Aorta (tissue), 5 donors: Measurements from ENCODE around the gene MBP. TPM values are rescaled to one million over a fixed set of nuclear protein-coding genes. Genes with fewer than 3 reads are reported as not detected.
"Not testable (repeated sequence)": the region's sequence is repeated elsewhere in the genome, so short reads cannot be mapped to it uniquely, and the experiment has no call there.

Source experiments
- ATAC-seq: fragments of 200-7000 bp; cut with Tn5 transposase; one replicate; pipeline ENCODE4 v1.9.1; 2022; ENCODE audit warnings: moderate library complexity; ENCODE audit not compliant: low FRiP score
- DNase-seq, 2 donors: peaks; one replicate each; pipeline ENCODE4 v3.0.0-alpha.2; 2020
- H3K27ac ChIP-seq, 2 donors: one replicate each; pipeline ENCODE4 v1.5.1; 2013; ENCODE audit warnings: low read length in 2 of 2, mild to moderate bottlenecking in 2 of 2, moderate library complexity in 2 of 2, control low read depth in 1 of 2, inconsistent platforms in 1 of 2, low read depth in 1 of 2
- H3K27me3 ChIP-seq, 2 donors: one replicate each; pipeline ENCODE4 v1.6.1; 2013; ENCODE audit warnings: control low read depth in 1 of 2, low read length in 1 of 2, mild to moderate bottlenecking in 1 of 2, moderate library complexity in 1 of 2; ENCODE audit not compliant: insufficient read depth in 2 of 2, control insufficient read depth in 1 of 2
- H3K36me3 ChIP-seq, 2 donors: one replicate each; pipeline ENCODE4 v1.6.1; 2013; ENCODE audit warnings: control low read depth in 1 of 2, low read length in 1 of 2, mild to moderate bottlenecking in 1 of 2; ENCODE audit not compliant: insufficient read depth in 2 of 2, control insufficient read depth in 1 of 2
- H3K4me1 ChIP-seq, 2 donors: one replicate each; pipeline ENCODE4 v1.6.1; 2013; ENCODE audit warnings: low read length in 2 of 2, control low read depth in 1 of 2, mild to moderate bottlenecking in 1 of 2, moderate library complexity in 1 of 2; ENCODE audit not compliant: insufficient read depth in 2 of 2, control insufficient read depth in 1 of 2
- H3K4me3 ChIP-seq, 2 donors: one replicate each; pipeline ENCODE4 v1.5.1; 2013; ENCODE audit warnings: low read length in 2 of 2, control low read depth in 1 of 2, mild to moderate bottlenecking in 1 of 2
- H3K9me3 ChIP-seq: one replicate; pipeline ENCODE4 v1.6.1; 2013; ENCODE audit warnings: mild to moderate bottlenecking, low read length; ENCODE audit not compliant: control insufficient read depth
- WGBS, 2 donors: extraction: QIAGEN DNeasy Blood & Tissue Kit; methylation state at CpG; one replicate each; pipeline ENCODE4 v1.1.7; 2013; 5-methylcytosine and 5-hydroxymethylcytosine counted together
- intact Hi-C, 2 donors: fragments of 100-400 bp; cut with DNase I; formaldehyde crosslinking; loops; one replicate each; pipeline versions ENCODE4 v1.14.2 to v1.15.0; 2022
- polyA plus RNA-seq, 2 donors: library from polyadenylated mRNA; stranded (reverse); fragments of 200-250 nt; gene quantifications; one replicate each; pipeline ENCODE4 v1.2.3, GENCODE V29; 2013
- total RNA-seq, 2 donors: library from RNA; stranded (reverse); fragmentation: NEBNext Ultra II Directional; extraction: Animal tissue kit (Norgen Biotek cat#: 25700); gene quantifications; one replicate each; pipeline ENCODE4 v1.2.1, GENCODE V29; 2021
- donor health status: healthy with polysubstance abuse.
- donor health status: Bipolar disorder and iron deficiency.
- donor health status: DM: no; HTN: no; CAD: no.
- donor health status: DM: no; HTN: no; CAD: no.
- donor health status: DM: yes; HTN: yes; CAD: no.

MBP gene
- total and polyA plus RNA-seq, 4 donors: 9.1 to 62.7 (median 26.6) TPM

DNA sequence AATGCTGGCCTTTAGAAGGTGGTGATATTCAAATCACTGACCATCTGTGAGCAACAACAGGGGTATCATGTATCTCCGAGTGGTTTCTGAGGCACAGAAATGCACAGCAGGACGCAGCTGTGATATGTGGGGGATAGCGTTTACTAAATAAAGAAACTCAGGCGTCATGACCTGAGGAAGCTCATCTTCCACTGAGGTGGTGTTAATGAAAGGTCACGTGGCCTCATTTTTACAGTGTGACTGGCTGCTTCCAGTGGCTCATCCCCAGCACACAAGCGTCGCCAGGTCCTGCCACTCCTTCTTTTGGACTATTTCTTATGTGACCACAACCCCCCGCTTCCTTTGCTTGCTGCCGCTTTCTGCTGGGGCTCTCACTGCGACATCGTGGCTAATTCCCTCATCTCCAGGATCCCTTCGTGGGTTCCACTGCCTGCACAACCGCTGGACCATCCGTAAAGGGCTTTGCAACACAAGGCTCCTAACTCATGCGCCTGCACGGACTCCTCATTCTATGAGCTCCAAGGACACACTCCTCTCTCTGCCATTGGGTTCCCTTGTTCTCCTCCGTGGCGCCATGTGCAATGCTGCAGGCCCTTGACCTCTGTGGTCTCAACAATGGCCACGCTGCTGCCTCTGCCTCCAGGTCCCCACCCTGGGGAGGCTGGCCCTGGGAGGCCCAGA lies 109.3 kb downstream of the MBP start:
- intact Hi-C loops: no loop called here
- 78 to 86% methylated on average over 19 of the region's 19 CpGs for WGBS, 2 donors
- ATAC-seq (no peak), DNase-seq (no peak)
- Histone ChIP-seq H3K4me1 (no peaks in the 10 kb centered on the region), H3K36me3 (peaks cover 0 to 2% of the 10 kb centered on the region in 2 donors), H3K27ac (no peak overlapping the region), H3K27me3 (no peaks in the 10 kb centered on the region), H3K4me3 (no peak overlapping the region), H3K9me3 (no peaks in the 10 kb centered on the region)

DNA sequence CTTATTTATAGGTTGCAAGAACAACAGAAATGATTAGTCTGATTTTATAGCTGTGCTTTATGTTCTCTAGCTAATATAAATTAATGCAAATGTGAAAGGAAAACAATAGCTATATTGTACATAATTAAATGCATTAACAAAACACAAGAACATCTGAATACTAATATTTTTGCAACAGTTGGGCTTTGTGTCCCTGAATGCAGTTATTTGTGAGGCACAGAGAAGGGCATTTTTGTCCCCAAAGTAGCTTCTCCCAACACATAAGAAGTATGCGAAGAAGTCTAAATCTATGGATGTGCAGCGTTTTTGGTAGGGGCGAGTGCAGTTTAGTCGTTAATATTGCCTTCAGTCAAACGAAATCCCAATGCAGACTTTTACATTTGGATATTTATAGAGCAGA lies 110.0 kb downstream of the MBP start:
- Histone ChIP-seq H3K4me3 (no peak overlapping the region), H3K27ac (no peak overlapping the region), H3K9me3 (no peaks in the 10 kb centered on the region), H3K36me3 (peaks cover 0 to 2% of the 10 kb centered on the region in 2 donors), H3K27me3 (no peaks in the 10 kb centered on the region), H3K4me1 (no peaks in the 10 kb centered on the region)
- DNase-seq (no peak), ATAC-seq (no peak)
- WGBS, 2 donors: 79 to 83% methylated on average over 5 of the region's 5 CpGs
- intact Hi-C loops: no loop called here

DNA sequence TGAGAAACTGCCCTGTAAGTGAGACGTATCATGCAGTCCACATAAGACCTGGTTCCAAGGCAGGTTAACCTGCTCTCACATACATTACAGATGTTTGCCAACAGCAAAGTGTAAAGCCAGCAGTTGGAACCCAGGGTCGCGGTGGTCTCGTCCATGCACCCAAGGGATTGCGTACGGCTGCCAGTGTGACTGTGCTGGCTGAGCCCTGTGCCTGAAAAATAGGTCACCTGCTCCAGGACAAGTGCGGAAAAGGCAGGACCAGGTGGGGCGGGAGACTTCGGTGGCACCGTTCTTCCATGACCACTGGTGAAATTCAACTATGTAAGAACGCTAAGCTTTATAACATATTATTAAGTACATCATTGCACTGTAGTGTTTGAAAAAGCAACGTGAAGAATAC lies 110.5 kb downstream of the MBP start:
- 86 to 92% methylated on average over 12 of the region's 12 CpGs for WGBS, 2 donors
- no peak overlapping the region for H3K4me3 ChIP-seq
- H3K27me3 ChIP-seq: no peaks in the 10 kb centered on the region
- ATAC-seq (no peak), DNase-seq (no peak)
- H3K9me3 ChIP-seq: no peaks in the 10 kb centered on the region
- H3K36me3 ChIP-seq: peaks cover 0 to 2% of the 10 kb centered on the region in 2 donors
- no peaks in the 10 kb centered on the region for H3K4me1 ChIP-seq
- intact Hi-C loops: no loop called here
- H3K27ac ChIP-seq: no peak overlapping the region

DNA sequence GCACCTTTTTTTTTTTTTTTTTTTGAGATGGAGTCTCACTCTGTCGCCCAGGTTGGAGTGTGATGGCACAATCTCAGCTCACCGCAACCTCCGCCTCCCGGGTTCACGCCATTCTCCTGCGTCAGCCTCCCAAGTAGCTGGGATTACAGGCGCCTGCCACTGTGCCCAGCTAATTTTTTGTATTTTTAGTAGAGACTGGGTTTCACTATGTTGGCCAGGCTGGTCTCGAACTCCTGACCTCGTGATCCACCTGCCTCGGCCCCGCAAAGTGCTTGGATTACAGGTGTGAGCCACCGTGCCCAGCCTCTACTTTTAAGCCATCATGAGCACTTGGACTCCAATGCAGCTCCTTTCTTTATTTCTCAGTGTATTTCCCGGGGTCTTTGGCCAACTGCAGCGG lies 111.1 kb downstream of the MBP start:
- DNase-seq, H3K4me3 ChIP-seq, intact Hi-C loops, H3K36me3 ChIP-seq, H3K4me1 ChIP-seq, ATAC-seq, H3K27me3 ChIP-seq, H3K9me3 ChIP-seq, H3K27ac ChIP-seq: not testable (repeated sequence)
- WGBS, 2 donors: 89 to 97% methylated on average over 14 of the region's 14 CpGs

DNA sequence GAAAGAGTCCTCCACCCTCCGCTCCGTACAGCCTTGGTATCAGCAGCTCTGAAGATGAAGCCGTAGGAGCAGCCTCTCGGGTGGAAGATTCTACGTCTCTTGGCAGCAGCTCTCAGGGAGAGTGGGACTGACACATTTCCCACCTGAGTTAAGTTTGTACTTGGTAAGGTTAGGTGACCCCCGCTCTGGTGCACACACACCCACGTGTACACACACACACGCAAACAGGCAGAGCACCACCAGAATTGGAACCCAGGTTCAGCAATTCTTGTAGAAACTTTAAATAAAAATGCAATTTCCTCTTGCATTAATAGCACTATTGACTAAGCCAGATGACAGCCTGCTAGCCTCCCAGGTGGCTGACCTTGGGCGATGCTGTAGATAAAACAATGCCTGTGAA lies 111.5 kb downstream of the MBP start:
- Histone ChIP-seq H3K36me3 (peaks cover 0 to 3% of the 10 kb centered on the region in 2 donors), H3K4me1 (no peaks in the 10 kb centered on the region), H3K4me3 (no peak overlapping the region), H3K27ac (no peak overlapping the region), H3K9me3 (no peaks in the 10 kb centered on the region), H3K27me3 (no peaks in the 10 kb centered on the region)
- ATAC-seq (no peak), DNase-seq (no peak)
- 95 to 98% methylated on average over 9 of the region's 9 CpGs for WGBS, 2 donors
- intact Hi-C loops: no loop called here

DNA sequence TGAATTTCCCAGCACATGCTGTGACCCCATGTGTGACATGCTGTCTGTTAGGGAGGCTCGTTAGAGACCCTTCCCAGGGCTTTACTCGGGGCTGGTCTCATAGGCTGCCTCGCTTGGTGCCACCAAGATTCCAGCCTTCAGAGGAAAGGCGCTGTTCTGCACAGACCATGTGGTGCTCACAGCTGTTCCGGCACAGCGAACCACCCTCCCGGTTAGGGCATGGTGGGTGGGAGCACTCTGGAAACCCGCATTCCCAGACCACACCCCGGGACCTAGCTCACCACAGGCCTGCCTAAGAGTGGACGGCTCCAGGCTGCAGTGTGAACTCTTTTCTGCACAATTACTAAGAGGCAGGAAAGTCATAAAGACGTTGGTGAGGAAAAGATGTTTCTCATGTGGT lies 112.0 kb downstream of the MBP start:
- 86% methylated on average over 11 of the region's 11 CpGs for WGBS, 2 donors
- Histone ChIP-seq H3K27me3 (no peaks in the 10 kb centered on the region), H3K27ac (no peak overlapping the region), H3K9me3 (no peaks in the 10 kb centered on the region), H3K36me3 (peaks cover 0 to 3% of the 10 kb centered on the region in 2 donors), H3K4me1 (no peaks in the 10 kb centered on the region), H3K4me3 (no peak overlapping the region)
- intact Hi-C loops: no loop called here
- no peak for ATAC-seq
- DNase-seq: no peak

DNA sequence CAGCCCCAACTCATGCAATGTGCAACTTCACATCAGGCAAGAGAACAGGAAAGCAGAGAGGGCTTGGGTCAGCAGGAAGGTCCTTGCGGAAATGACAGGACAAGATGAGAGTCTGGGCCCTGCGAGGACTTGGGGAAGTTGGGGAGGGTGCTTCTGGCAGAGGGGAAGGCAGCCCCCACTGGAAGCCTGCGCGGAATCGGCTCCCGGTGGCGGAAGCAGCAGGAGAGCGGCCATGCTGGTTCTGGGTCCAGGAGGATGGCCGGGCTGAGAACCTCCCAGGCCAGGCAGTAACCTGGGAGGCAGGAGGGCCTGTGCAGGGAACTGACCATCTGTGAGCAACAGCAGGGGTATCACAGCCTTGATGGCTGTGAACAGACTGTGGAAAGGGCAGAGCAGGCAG lies 112.9 kb downstream of the MBP start:
- Histone ChIP-seq H3K4me3 (no peak overlapping the region), H3K4me1 (no peaks in the 10 kb centered on the region), H3K27me3 (no peaks in the 10 kb centered on the region), H3K9me3 (no peaks in the 10 kb centered on the region), H3K36me3 (peaks cover 0 to 1% of the 10 kb centered on the region in 2 donors), H3K27ac (no peak overlapping the region)
- ATAC-seq (no peak), DNase-seq (no peak)
- 97 to 99% methylated on average over 9 of the region's 9 CpGs for WGBS, 2 donors
- intact Hi-C loops: no loop called here

DNA sequence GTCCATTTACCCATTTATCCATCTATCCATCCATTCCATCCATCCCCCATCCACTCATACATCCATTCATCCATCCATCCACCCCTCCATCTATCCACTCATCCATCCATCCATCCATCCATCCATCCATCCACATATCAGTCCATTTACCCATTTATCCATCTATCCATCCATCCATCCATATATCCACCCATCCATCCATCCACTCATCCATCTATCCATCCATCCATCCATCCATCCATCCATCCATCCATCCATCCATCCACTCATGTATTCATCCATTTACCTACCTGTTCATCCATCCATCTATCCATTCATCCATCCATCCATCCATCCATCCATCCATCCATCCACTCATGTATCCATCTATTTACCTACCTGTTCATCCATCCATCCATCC lies 113.9 kb downstream of the MBP start:
- ATAC-seq, intact Hi-C loops, H3K36me3 ChIP-seq, H3K9me3 ChIP-seq, H3K27me3 ChIP-seq, H3K4me1 ChIP-seq, H3K27ac ChIP-seq, H3K4me3 ChIP-seq, DNase-seq: not testable (repeated sequence)

DNA sequence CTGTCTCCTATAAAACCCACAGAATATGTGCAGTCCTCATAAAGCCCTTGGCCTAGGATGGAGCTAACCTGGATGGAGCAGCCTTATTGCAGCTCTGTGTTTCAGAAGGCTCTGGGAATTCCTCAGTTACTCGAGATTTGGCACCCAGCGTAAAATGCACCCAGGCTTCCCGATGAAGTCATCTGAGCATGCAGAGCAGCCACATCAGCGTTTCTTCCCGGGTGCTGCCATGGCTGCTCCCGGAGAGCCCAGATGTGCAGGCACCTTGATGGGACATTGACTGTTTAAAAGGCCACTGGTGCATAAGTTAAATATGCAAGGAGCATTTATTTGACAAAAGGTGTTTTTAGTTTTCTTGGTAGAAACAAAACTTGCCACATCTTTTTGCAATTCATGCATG lies 115.2 kb downstream of the MBP start:
- intact Hi-C loops: no loop called here
- Histone ChIP-seq H3K36me3 (peaks cover 0 to 1% of the 10 kb centered on the region in 2 donors), H3K27me3 (no peaks in the 10 kb centered on the region), H3K9me3 (no peaks in the 10 kb centered on the region), H3K27ac (no peak overlapping the region), H3K4me1 (no peaks in the 10 kb centered on the region), H3K4me3 (no peak overlapping the region)
- 64 to 78% methylated on average over 6 of the region's 6 CpGs for WGBS, 2 donors
- no peak for ATAC-seq
- no peak for DNase-seq
